Stimulated activated CD8-positive, alpha-beta memory T cell treated with anti-CD3 and anti-CD28 coated beads, Interleukin-12 subunit alpha, Interleukin-12 subunit beta, amount 100 ng/mL, for 24 hours (primary cell): ENCODE data around the gene SZT2.
A peak's percentile ranks its signal among the peaks of the same experiment; 100 is the strongest.

ENCODE experiments used
- DNase-seq: peaks from one replicate; pipeline ENCODE4 v3.0.0-alpha.2; 2020; ENCODE audit errors: extremely low read depth

SZT2 gene

DNA sequence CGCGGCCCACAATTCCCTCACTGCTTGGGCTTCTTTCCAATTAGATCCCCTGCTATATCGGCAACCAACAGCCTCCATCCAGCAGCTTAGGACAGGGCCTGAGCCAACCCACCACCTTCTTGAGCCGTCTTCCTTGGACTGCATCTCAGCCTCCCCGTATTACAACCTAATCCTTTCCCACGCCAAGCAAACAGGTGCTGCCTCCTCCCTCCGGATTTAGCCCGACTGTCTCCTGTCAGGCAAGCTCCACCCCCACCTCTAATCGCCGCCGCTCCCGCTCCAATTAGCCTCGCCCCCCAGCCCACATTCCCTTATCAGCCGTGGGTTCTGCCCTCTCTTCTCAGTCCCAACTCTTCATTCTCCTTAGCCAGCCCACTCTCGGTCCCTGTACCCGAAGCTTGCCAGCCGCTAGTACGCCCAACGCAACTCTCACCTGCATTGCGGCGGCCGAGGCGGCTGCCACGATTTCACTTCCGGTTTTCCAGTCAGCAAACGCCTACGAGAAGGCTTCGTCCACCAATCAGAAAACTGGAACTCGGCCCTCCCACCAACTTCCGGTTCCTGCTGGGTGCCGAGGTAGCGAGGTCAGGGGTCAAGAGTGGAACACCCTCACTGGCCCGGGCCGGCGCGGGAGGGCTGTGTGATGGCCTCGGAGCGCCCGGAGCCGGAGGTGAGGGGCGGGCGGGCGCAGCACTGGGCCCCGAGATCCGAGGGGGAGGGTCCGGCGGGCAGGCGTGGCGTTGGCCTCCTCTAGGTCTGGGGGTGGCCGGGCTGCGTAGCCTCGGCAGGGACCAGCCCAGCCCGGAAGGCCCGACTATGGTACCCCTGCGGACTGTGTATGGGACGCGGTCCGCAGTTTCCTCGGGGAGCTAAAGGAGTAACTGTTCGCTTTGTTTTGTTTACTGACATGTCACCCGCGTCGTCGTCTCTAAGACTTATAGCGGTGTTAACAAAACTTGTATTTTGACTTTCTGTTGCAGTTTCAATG lies at the start of gene SZT2, which contains the start of gene MED8:
Gene SZT2 (plus strand): TSS at position 574 of the 988 bp plus-strand sequence. CDS start 70 bp downstream, at position 644.
Gene MED8 (minus strand): TSS at position 475 of the 988 bp plus-strand sequence. CDS start 36 bp downstream, at position 439.
- peak; percentile 86 for DNase-seq

DNA sequence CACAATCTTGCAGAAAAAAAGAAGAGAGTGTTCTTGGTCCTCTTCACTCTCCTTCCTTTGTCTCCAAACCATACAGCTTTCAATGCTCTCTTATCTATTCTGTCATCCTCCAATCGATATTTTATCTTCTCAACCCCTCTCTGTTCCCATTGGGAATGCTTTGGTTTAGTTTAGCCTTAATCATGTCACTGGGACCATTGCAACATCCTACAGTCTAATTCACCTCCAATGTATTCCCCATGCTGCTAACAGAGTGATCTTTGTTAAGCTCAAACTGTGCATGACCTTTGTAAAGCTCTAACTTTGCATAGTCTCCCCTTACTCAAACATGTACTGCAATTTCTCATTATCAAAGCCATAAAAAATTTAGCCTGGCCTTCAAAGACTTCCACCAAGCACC lies 49.1 kb upstream of the SZT2 start:
- no peak for DNase-seq

GRCh38 chr1:43344267-43344850 lies 45.3 kb upstream of the SZT2 start:
- DNase-seq = no peak

DNA sequence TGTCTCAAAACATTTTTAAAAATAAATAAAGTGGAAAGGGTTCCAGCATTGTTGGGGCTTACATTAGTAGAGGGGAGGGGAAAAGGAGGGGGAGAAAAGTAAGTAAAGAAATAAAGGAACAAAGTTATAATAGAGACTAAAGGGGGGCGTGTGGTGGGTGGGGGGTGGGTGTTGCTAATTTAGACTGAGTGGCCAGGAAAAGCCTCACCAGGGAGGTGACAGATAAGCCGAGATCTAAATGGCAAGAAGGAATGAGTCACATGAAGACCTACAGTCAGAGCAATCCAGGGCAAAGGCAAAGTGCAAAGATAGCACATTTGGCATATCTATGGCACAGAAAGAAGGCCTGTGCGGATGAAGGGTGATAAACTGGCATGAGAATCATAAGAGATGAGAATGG lies 44.6 kb upstream of the SZT2 start:
- no peak for DNase-seq

DNA sequence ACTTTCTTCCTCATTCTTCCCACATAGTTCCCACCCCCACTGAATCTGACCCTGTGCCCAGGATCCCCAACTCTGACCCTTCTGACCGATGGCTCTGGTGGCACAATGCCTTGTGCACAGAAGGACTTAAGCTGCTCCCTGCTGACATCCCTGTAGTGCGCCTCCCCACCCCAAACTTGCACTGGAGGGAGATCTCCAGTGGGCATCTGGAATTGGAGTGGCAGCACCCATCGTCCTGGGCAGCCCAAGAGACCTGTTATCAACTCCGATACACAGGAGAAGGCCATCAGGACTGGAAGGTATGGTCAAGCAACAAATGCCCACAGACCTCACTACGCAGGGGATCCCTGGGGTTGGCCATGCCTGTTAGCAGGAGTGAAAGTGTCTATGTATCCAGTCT lies 43.1 kb upstream of the SZT2 start:
- DNase-seq = no peak

DNA sequence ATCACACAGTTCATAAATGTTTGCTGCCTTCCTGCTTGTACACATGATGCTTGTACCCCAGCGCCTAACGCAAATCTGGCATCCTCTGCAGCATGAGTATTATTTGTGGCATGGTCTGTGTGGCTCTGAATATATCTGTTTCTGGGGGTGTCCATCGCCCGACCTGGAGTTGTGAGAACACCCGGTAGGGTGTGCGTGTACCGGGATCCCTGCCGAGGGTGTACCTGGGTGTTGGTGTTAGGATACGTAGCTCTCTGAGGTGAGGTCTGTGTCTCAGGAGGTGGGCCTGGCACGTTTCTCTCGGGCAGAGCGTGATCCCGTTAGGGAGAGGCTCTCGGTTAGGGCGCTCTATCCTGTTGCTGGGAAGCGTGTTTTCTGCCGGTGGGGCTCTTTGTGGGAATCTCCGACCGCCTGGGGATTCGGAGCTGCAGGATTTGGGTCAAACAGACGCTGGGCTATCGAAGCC lies 41.3 kb upstream of the SZT2 start:
- no peak for DNase-seq

DNA sequence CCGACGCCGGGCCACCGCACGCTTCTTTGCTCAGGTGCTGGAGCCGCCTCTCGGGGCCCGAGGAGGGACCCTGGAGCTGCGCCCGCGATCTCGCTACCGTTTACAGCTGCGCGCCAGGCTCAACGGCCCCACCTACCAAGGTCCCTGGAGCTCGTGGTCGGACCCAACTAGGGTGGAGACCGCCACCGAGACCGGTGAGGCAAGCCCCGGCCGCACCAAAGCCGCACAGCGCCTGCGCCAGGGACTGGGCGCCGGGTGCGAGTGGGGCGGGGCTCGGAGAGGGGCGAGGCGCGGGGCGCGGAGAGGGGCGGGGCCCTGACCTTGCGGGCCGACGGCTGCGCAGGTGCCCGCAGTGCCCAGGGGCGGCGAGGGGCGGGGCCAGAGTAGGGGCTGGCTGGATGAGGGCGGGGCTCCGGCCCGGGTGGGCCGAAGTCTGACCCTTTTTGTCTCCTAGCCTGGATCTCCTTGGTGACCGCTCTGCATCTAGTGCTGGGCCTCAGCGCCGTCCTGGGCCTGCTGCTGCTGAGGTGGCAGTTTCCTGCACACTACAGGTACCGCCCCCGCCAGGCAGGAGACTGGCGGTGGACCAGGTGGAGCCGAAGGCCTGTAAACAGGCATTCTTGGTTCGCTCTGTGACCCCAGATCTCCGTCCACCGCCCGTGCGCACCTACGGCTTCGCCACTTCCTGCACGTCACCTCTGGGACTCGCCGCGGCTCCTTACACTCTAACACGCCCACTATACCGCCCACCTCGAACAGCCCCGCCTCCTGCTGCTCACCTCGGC lies 40.7 kb upstream of the SZT2 start:
- DNase-seq = no peak

DNA sequence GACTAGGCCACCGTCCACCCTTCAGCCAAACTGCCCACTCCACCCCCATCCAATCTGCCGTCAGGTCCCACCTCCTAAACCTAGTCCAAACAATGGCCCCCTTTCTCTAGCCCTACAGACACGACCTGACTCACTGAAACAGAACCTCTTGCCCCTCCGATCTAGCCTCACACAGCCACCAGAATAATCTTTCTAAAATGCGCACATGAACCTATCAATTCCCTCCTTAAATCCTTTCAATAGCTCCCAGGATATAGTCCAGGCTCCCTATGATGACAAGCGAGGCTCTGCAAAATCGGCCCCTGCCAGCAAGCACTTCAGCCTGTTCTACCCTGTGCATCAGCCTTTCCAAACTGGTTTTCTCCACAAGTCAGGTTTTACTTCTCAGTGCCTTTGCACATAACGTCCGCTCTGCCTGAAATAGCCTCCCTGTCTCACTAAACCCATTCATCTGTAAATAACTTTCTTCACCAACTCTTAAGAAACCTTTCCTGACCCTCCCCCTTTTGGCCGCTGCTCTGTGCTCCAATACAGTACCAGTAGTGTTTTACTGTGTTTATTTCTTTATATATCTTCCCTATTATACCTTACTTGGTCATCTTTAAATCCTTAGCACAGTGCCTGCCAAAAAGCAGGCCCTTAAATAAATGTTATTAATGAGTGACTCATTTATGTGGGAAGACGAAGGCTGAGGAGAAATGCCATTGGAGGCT lies 39.9 kb upstream of the SZT2 start:
- DNase-seq = no peak

DNA sequence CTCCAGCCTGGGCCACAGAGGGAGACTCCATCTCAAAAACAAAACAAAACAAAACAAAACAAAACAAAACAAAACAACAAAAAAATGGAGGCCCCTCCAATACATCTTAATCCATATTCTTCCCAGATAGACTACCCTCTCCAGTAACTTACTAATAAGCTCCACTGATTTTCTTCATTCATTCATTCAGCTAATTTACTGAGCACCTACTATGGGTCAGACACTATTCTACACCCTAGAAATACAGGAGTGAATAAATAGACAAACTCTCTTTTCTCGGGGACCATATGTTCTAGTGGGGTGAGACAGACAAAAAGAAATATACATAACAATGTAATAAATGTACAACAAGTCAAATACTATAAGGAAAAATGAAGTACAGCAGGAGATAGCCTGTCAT lies 38.7 kb upstream of the SZT2 start:
- no peak for DNase-seq

DNA sequence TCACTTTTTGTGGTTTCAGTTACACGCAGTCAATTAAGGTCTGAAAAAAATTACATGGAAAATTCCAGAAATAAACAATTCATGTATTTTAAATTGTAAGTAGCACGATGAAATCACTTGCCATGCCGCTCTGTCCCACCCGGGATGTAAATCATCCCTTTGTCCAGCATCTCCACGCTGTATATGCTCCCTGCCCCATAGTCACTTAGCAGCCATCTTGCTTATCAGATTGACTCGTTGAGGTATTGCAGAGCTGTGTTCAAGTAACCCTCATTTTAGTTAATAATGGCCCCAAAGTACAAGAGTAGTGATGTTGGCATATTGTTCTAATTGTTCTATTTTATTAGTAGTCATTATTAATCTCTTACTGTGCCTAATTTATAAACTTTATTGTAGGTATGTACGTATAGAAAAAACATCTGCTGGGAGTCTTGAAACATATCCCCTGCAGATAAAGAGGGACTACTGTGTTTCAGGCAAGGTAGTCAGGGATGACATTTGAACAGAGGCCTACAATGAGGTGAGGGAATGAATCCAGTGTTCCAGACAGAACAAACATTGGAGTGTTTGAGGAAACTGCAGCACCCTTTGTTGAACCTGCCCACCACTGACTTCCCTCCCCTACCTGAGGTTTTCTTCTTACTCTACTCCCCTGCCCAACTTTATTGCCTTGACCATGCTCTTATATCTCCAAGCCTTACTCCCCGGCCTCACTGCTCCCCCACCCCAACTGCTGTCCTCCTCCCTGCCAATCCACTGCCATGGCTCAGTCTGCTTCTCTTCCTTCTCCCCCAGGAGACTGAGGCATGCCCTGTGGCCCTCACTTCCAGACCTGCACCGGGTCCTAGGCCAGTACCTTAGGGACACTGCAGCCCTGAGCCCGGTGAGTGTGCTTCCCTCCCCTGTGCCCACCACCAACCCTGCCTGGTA lies 38.0 kb upstream of the SZT2 start:
- no peak for DNase-seq

- DNase-seq = no peak
Measured at GRCh38 chr1:43352351-43352705, 37.4 kb upstream of the SZT2 start.

- no peak for DNase-seq
Measured at GRCh38 chr1:43352881-43353280, 36.8 kb upstream of the SZT2 start.

DNA sequence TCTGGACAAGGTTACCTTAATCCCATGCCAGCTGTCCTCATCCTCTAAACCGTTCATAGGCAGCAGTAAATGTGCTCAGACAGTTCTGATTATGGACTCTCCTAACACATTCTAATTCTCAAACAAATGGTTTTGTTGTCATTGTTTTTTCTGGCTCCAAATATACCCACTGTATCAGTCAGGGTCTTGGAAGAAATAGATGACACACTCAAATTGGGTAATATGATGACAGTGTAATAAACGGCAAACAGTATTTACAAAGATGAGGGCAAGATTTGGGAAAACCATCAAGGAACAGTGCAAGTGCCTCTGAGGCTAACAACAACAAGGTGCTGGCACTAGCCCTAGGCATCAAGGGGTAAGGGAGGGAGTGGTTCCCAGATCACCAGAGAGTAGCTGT lies 35.2 kb upstream of the SZT2 start:
- no peak for DNase-seq

DNA sequence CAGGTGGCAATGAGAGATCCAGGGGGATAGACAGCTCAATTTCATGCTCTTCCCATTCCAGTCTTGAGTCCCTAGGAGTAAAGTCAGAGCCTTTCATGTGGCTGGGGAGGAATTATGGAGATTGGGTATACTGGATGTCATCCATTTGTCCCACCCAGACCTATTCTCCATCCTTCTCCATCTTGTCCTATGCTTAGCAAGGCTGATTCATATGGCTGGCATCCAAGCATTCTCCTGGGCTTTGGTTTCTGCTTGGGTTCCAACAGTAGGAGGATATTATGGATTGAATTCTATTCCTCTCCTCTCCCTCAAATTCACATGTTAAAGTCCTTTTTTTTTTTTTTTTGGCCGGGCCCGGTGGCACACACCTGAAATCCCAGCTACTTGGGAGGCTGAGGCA lies 34.8 kb upstream of the SZT2 start:
- no peak for DNase-seq

- no peak for DNase-seq
Measured at GRCh38 chr1:43357251-43357650, 32.4 kb upstream of the SZT2 start.

GRCh38 chr1:43358121-43358745 lies 31.5 kb upstream of the SZT2 start:
- no peak for DNase-seq

GRCh38 chr1:43358746-43359693 lies 30.7 kb upstream of the SZT2 start, which contains the start of gene CDC20:
Gene CDC20 (plus strand): TSS chr1:43358981. CDS start chr1:43359216, 235 bp downstream.
- DNase-seq = peak; percentile 99

- DNase-seq = no peak
Measured at GRCh38 chr1:43359696-43360095, 30.0 kb upstream of the SZT2 start.

- DNase-seq = no peak
Measured at GRCh38 chr1:43360616-43361015, 29.1 kb upstream of the SZT2 start.
